ENCODE data around the gene MCC.

DNA sequence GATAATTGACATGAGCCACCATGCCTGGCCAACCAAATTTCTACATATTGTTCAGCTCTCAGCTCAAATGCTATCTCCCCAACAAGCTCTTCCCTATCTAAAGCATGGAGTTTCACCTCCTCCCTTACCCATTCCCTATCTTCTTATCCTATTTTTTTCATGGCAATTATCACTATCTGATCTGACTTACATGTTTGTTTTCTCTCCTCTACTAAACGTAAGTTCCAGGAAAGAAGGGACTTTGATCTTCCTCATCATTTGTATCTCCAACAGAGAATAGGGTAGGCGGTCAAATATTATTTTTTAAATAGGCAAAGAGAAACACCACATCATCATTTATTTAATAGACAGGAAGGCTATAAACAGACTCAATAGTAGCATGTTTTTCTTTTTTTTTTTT is 381.4 kb downstream of the MCC start:
- TF ChIP-seq, protein P1, sequence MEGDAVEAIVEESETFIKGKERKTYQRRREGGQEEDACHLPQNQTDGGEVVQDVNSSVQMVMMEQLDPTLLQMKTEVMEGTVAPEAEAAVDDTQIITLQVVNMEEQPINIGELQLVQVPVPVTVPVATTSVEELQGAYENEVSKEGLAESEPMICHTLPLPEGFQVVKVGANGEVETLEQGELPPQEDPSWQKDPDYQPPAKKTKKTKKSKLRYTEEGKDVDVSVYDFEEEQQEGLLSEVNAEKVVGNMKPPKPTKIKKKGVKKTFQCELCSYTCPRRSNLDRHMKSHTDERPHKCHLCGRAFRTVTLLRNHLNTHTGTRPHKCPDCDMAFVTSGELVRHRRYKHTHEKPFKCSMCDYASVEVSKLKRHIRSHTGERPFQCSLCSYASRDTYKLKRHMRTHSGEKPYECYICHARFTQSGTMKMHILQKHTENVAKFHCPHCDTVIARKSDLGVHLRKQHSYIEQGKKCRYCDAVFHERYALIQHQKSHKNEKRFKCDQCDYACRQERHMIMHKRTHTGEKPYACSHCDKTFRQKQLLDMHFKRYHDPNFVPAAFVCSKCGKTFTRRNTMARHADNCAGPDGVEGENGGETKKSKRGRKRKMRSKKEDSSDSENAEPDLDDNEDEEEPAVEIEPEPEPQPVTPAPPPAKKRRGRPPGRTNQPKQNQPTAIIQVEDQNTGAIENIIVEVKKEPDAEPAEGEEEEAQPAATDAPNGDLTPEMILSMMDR (IDR thresholded peaks at IDR 0.05) = no peak
- TF ChIP-seq EZH2 (IDR thresholded peaks at IDR 0.05; ENCODE audit: borderline replicate concordance, insufficient read depth, low read depth, low read length, poor library complexity, severe bottlenecking) = no peak

All from B cell (primary cell).